Calu3 (cell line): ENCODE results near the gene STRBP. TPM values are rescaled to one million over a fixed set of nuclear protein-coding genes. Genes with fewer than 3 reads are reported as not detected.
"Not testable (repeated sequence)": the region's sequence is repeated elsewhere in the genome, so short reads cannot be mapped to it uniquely, and the experiment has no call there.

Experiments used
- BruUV-seq: library from RNA; stranded (reverse); fragments of 400-500 nt; replicated peaks from 2 replicates; lab custom pipeline; 2021; lab: Mats Ljungman, UMichigan
- CTCF ChIA-PET: fragments of 300-600 bp; sonication (Branson Sonifier 250); formaldehyde crosslinking; loops from one replicate; lab custom pipeline; 2022; ENCODE audit warnings: antibody characterized with exemption; lab: Charles Lee
- DNase-seq: peaks from one replicate; pipeline ENCODE4 v3.0.0; 2022
- H3K27ac Mint-ChIP-seq: one replicate; pipeline ENCODE4 v1.8.0; 2022; ENCODE audit warnings: mixed read lengths; ENCODE audit not compliant: unreplicated experiment
- H3K27me3 Mint-ChIP-seq: one replicate; pipeline ENCODE4 v1.8.0; 2022; ENCODE audit warnings: mixed read lengths; ENCODE audit not compliant: unreplicated experiment
- H3K36me3 Mint-ChIP-seq: one replicate; pipeline ENCODE4 v1.8.0; 2022; ENCODE audit warnings: mild to moderate bottlenecking, moderate library complexity, mixed read lengths; ENCODE audit not compliant: insufficient read depth, unreplicated experiment
- H3K4me1 Mint-ChIP-seq: one replicate; pipeline ENCODE4 v1.8.0; 2022; ENCODE audit warnings: mild to moderate bottlenecking, low read depth, mixed read lengths; ENCODE audit not compliant: unreplicated experiment
- H3K4me3 Mint-ChIP-seq: one replicate; pipeline ENCODE4 v1.8.0; 2022; ENCODE audit warnings: mild to moderate bottlenecking, low read depth, moderate library complexity, mixed read lengths; ENCODE audit not compliant: unreplicated experiment
- H3K9me3 Mint-ChIP-seq: one replicate; pipeline ENCODE4 v1.8.0; 2022; ENCODE audit warnings: low read depth, mixed read lengths; ENCODE audit not compliant: unreplicated experiment
- CTCF ChIP-seq: fragments of 200-600 bp; IDR thresholded peaks from one replicate; pipeline ENCODE4 v1.8.0; 2022; ENCODE audit warnings: antibody characterized with exemption; ENCODE audit not compliant: unreplicated experiment
- intact Hi-C: fragments of 100-400 bp; cut with micrococcal nuclease; formaldehyde crosslinking; loops from one replicate; pipeline ENCODE4 v1.10.0; 2022; ENCODE audit not compliant: unreplicated experiment
- total RNA-seq: library from RNA; stranded (reverse); gene quantifications from 2 replicates; pipeline ENCODE4 v1.2.3, GENCODE V29; 2022

STRBP gene
- total RNA-seq, 1 experiment from 2014 or later = 27.3 TPM

- no TSS peak for BruUV-seq
- Mint-ChIP-seq H3K27me3 (no peaks in the 10 kb centered on the region), H3K27ac (no peak overlapping the region), H3K36me3 (no peaks in the 10 kb centered on the region), H3K4me3 (no peak overlapping the region), H3K4me1 (no peaks in the 10 kb centered on the region), H3K9me3 (no peaks in the 10 kb centered on the region)
- no peak for DNase-seq
- intact Hi-C loops = no loop called here
- TF ChIP-seq CTCF = no peak
- CTCF ChIA-PET = no interaction called here
These were observed 67.3 kb downstream of the STRBP start for GRCh38 chr9:123201083-123201482.

DNA sequence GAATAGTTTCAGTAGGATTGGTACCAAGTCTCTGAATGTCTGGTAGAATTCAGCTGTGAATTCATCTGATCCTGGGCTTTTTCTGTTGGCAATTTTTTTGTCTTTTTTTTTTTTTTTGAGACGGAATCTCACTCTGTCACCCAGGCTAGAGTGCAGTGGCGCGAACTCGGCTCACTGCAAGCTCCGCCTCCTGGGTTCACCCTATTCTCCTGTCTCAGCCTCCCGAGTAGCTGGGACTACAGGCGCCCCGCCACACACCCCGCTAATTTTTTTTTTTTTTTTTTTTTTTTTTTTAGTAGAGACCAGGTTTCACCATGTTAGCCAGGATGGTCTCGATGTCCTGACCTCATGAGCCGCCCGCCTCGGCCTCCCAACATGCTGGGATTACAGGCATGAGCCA, 67.9 kb downstream of the STRBP start:
- H3K27ac Mint-ChIP-seq, H3K36me3 Mint-ChIP-seq, intact Hi-C loops, DNase-seq, H3K27me3 Mint-ChIP-seq, H3K9me3 Mint-ChIP-seq, BruUV-seq, H3K4me3 Mint-ChIP-seq, H3K4me1 Mint-ChIP-seq: not testable (repeated sequence)
- CTCF ChIA-PET = interaction anchor here (0.6 kb wide), 1 partner anchor 35 kb away, joined by 3 read pairs; no protein-coding TSS in a partner anchor

DNA sequence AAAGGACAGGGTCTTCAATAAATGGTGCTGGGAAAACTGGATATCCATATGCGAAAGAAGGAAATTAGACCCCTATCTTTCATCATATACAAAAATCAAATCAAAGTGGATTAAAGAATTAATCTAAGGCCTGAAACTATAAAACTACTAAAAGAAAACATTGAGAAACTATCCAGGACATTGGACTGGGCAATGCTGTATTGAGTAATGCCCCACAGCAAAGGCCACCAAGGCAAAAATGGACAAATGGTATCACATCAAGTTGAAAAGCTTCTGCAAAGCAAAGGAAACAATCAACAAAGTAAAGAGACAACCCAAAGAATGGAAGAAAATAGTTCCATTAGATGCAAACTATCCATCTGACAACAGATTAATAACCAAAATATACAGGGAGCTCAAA, 72.3 kb downstream of the STRBP start:
- Mint-ChIP-seq H3K27me3 (no peaks in the 10 kb centered on the region), H3K4me3 (no peak overlapping the region), H3K9me3 (no peaks in the 10 kb centered on the region), H3K27ac (no peak overlapping the region), H3K36me3 (no peaks in the 10 kb centered on the region), H3K4me1 (no peaks in the 10 kb centered on the region)
- TF ChIP-seq CTCF = no peak
- DNase-seq = no peak
- BruUV-seq = no TSS peak
- CTCF ChIA-PET = no interaction called here
- intact Hi-C loops = no loop called here

- intact Hi-C loops = no loop called here
- Mint-ChIP-seq H3K27ac (no peak overlapping the region), H3K9me3 (no peaks in the 10 kb centered on the region), H3K36me3 (no peaks in the 10 kb centered on the region), H3K27me3 (no peaks in the 10 kb centered on the region), H3K4me1 (no peaks in the 10 kb centered on the region), H3K4me3 (no peak overlapping the region)
- no TSS peak for BruUV-seq
- CTCF ChIA-PET = no interaction called here
- TF ChIP-seq CTCF = no peak
- DNase-seq = no peak
These were observed 74.4 kb downstream of the STRBP start for GRCh38 chr9:123194023-123194422.

- DNase-seq = no peak
- no peaks in the 10 kb centered on the region for H3K27me3 Mint-ChIP-seq
- no peaks in the 10 kb centered on the region for H3K9me3 Mint-ChIP-seq
- BruUV-seq = no TSS peak
- intact Hi-C loops = no loop called here
- no peaks in the 10 kb centered on the region for H3K4me1 Mint-ChIP-seq
- H3K4me3 Mint-ChIP-seq = no peak overlapping the region
- CTCF ChIA-PET = no interaction called here
- no peak for TF ChIP-seq CTCF
- H3K36me3 Mint-ChIP-seq = no peaks in the 10 kb centered on the region
- no peak overlapping the region for H3K27ac Mint-ChIP-seq
These were observed 76.7 kb downstream of the STRBP start for GRCh38 chr9:123191680-123192079.
